CD4-positive, alpha-beta T cell treated with Interferon gamma for 1 hour (primary cell): ENCODE measurements around the gene TEX26.

ENCODE experiments used
- DNase-seq: peaks from one replicate; pipeline ENCODE4 v3.0.0-alpha.2; 2020

TEX26 gene

GRCh38 chr13:30982506-30982905, 50.0 kb downstream of the TEX26 start:
- no peak for DNase-seq

- no peak for DNase-seq
Measured at GRCh38 chr13:30982906-30983305, 50.5 kb downstream of the TEX26 start.

GRCh38 chr13:30983431-30983830, 51.0 kb downstream of the TEX26 start:
- no peak for DNase-seq

- no peak for DNase-seq
Measured at GRCh38 chr13:30984620-30985019, 52.2 kb downstream of the TEX26 start.

- DNase-seq, result no peak
Measured at GRCh38 chr13:30985637-30986205, 53.3 kb downstream of the TEX26 start.

- no peak for DNase-seq
Measured at GRCh38 chr13:30991184-30991583, 58.7 kb downstream of the TEX26 start.

GRCh38 chr13:30991922-30992321, 59.5 kb downstream of the TEX26 start:
- DNase-seq, result no peak

- no peak for DNase-seq
Measured at GRCh38 chr13:30995331-30995730, 62.9 kb downstream of the TEX26 start.

- no peak for DNase-seq
Measured at GRCh38 chr13:30997697-30998096, 65.2 kb downstream of the TEX26 start.

GRCh38 chr13:30998136-30999088, 66.0 kb downstream of the TEX26 start:
- DNase-seq, result no peak

GRCh38 chr13:31000889-31001288, 68.4 kb downstream of the TEX26 start:
- DNase-seq, result no peak

GRCh38 chr13:31001647-31002046, 69.2 kb downstream of the TEX26 start:
- no peak for DNase-seq

GRCh38 chr13:31005066-31005465, 72.6 kb downstream of the TEX26 start:
- DNase-seq, result no peak

GRCh38 chr13:31007417-31007816, 75.0 kb downstream of the TEX26 start:
- no peak for DNase-seq

GRCh38 chr13:31008400-31009115, 76.1 kb downstream of the TEX26 start:
- no peak for DNase-seq

GRCh38 chr13:31009166-31009565, 76.7 kb downstream of the TEX26 start:
- DNase-seq, result no peak

- DNase-seq, result no peak
Measured at GRCh38 chr13:31010296-31010695, 77.8 kb downstream of the TEX26 start.

GRCh38 chr13:31011193-31011860, 78.9 kb downstream of the TEX26 start:
- DNase-seq, result no peak

- DNase-seq, result no peak
Measured at GRCh38 chr13:31011901-31012654, 79.6 kb downstream of the TEX26 start.

- DNase-seq, result no peak
Measured at GRCh38 chr13:31012655-31013024, 80.2 kb downstream of the TEX26 start.

- no peak for DNase-seq
Measured at GRCh38 chr13:31014456-31014855, 82.0 kb downstream of the TEX26 start.

- no peak for DNase-seq
Measured at GRCh38 chr13:31015199-31015598, 82.7 kb downstream of the TEX26 start.
